GM13977 (cell line): ENCODE measurements around the gene ARMC7.
"Not testable (repeated sequence)": the region's sequence is repeated elsewhere in the genome, so short reads cannot be mapped to it uniquely, and the experiment has no call there.

Experiments used
- DNase-seq: peaks from one replicate; pipeline ENCODE4 v3.0.0; 2012; ENCODE audit warnings: low spot score
- in situ Hi-C: fragments of 300-500 bp; cut with MboI; formaldehyde crosslinking; loops from one replicate; pipeline ENCODE4 v1.12.0; 2022; ENCODE audit warnings: low sequenced_read_pairs, low pct_unique_long_range_greater_than_20kb, mixed read lengths, inconsistent platforms; ENCODE audit not compliant: unreplicated experiment
- TF ChIP-seq, protein P1 (sequence below): IDR thresholded peaks from 2 replicates; pipeline ENCODE4 v1.5.1; 2012; ENCODE audit warnings: mild to moderate bottlenecking, control low read depth; ENCODE audit not compliant: insufficient read depth; ENCODE audit errors: extremely low read depth, missing control alignments

Gene ARMC7

DNA sequence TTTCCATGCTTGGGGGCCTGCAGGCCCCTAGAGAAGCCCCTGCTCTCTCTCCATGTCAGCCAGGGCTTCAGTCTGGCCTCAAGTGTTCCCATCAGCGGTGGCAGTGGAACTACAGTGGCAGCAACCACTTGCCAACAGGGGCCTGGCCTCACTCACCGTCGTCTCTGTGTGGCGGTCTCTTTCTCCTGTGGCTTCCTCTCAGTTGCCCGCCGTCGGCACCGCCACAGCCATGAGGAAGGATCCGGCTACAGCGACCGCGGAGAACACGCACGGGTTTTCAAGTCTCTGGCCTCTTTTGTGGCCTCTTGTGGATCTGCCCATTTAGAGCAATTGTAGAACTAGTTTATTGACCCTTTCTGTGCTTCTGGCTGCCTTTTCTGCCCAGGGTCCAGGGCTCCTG is 8.5 kb downstream of the ARMC7 start:
- no peak for DNase-seq
- in situ Hi-C loops = no loop called here
- TF ChIP-seq, protein P1, sequence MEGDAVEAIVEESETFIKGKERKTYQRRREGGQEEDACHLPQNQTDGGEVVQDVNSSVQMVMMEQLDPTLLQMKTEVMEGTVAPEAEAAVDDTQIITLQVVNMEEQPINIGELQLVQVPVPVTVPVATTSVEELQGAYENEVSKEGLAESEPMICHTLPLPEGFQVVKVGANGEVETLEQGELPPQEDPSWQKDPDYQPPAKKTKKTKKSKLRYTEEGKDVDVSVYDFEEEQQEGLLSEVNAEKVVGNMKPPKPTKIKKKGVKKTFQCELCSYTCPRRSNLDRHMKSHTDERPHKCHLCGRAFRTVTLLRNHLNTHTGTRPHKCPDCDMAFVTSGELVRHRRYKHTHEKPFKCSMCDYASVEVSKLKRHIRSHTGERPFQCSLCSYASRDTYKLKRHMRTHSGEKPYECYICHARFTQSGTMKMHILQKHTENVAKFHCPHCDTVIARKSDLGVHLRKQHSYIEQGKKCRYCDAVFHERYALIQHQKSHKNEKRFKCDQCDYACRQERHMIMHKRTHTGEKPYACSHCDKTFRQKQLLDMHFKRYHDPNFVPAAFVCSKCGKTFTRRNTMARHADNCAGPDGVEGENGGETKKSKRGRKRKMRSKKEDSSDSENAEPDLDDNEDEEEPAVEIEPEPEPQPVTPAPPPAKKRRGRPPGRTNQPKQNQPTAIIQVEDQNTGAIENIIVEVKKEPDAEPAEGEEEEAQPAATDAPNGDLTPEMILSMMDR = no peak

DNA sequence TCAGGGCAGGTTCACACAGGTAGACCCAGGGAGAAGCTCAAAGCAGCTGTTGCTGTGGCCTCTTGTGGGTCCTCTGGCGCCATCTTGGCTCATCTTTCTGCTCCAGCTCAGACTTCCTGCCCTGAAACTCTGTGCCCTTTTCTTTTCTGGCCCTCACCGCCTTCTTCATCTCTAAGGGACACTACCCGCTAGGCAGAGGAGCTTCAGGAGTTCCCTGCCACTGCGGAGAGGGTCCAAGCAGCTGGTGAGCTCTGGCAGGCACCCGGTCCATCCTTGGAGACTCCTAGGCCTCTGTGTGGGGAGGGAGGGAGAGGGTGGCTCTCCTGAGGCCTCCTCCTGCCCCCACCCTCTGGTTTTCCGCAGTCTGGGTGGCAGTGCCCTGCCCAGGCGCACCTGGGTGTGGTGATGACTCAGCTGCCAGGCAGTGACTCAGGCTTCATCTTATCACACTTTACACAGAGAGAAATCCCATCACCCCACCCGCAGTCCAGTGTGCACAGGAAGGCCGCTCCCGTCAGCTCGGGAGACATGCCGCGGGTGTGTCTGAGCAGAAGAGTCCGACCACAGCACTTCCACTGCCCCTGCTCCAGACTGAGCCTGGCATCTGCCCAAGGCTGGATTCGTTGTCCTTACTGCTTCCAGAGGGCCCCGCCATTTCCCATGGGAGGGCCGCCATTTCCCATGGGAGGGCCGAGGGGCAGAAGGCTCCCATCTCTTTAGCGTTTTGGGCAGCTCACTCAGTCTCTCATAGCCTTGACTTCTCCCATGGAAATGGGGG is 14.5 kb downstream of the ARMC7 start:
- TF ChIP-seq, protein P1 = no peak
- in situ Hi-C loops = no loop called here
- no peak for DNase-seq

DNA sequence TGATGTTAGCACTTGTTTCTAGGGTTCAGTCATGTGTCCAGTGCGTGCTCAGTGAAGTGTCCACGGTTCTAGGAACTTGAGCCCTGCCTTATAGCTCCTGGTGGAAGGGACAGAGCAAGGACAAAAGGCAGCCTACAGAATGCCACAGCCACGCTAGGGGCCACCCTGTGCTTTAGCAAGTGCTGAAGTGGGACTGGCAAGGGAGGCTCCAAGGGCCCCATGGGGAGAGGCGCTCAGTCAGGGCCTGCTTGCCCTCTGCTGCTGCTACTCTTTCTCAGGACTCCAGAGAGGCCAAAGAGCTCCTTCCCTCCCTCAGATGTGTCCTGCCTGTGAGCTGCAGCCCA is 15.0 kb downstream of the ARMC7 start:
- TF ChIP-seq, protein P1 = no peak
- DNase-seq = no peak
- in situ Hi-C loops = no loop called here

DNA sequence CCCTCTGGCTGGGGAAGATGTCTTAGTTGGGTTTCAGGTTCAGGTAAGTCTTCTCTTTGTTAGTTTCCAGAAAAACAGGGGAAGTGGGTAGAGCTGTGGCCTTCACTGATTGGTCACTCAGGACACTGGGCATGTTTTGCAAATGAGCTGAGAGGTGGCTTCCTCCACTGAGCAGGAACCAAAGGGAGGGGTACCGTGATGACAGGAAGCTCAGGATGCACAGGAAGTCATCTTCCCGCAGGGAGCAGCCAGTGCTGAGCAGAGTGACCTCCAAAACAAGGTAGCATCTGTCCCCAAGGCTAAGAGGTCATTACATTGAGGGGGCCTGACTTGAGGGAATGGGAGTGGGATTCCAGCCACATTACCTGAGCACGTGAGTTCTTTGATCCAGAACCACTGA is 16.2 kb downstream of the ARMC7 start:
- DNase-seq = no peak

DNA sequence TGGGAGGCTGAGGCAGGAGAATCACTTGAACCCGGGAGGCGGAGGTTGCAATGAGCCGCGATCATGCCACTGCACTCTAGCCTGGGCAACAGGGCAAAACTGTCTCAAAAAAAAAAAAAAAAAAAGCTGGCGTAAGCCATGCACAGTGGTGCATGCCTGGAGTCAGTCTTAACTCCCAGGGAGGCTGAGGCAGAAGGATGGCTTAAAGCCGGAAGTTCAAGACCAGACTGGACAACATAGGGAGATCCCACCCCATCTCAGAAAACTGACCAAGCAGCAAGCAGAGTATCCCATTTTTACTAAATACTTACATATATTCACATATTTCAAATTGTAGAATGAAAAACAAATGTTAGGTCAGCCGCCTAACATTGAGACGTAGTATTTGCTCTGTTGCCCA is 17.2 kb downstream of the ARMC7 start:
- TF ChIP-seq, protein P1 = no peak
- DNase-seq = no peak
- in situ Hi-C loops = no loop called here

More for the DNA sequence above, 16.2 kb downstream of the ARMC7 start:
- in situ Hi-C loops = no loop called here
- TF ChIP-seq, protein P1 = no peak

DNA sequence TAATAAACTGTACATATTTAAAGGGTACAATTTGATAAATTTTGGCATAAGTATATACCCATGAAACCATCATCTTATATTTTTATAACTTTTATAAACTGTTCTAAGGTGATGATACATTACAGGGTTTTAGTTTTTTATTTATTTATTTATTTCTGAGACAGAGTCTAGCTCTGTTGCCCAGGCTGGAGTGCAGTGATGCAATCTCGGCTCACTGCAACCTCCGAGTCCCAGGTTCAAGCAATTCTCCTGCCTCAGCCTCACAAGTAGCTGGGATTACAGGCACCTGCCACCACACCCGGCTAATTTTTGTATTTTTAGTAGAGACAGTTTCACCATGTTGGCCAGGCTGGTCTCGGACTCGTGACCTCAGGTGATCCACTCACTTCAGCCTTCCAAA is 18.2 kb downstream of the ARMC7 start:
- DNase-seq, in situ Hi-C loops: not testable (repeated sequence)

DNA sequence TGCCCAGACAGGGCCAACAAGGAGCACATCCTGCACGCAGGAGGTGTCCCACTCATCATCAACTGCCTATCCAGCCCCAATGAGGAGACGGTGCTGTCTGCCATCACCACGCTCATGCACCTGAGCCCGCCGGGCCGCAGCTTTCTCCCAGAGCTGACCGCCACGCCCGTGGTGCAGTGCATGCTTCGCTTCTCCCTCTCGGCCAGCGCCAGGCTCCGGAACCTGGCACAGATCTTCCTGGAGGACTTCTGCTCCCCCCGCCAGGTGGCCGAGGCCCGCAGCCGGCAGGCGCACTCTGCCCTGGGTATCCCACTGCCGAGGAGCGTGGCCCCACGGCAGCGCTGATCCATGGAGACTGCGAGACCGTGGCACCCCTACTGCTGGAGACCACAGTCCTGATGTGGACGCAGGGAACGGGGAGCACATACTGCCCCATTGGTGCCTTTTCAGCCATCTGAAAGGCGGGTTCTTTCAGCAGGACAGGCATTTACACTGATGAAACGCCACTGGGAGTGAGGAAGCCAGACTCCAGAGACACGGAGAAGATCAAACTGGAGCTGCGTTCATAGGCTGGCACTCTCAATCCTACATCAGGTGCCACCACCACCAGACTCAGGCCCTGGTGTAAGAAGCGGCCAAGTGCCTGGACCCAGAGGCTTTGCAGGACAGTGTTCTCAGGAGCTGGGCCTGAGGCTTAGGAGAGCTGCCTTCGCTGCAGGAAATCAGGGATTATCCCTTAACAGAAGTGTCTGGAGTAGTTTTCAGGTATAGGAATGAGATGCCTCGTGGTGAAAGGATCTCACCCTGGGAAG is 19.1 kb downstream of the ARMC7 start:
- no peak for DNase-seq
- in situ Hi-C loops = no loop called here
- TF ChIP-seq, protein P1 = no peak
